Stimulated activated naive CD8-positive, alpha-beta T cell treated with anti-CD3 and anti-CD28 coated beads, Interleukin-15, Interleukin-2, amounts not matched to agents 100 U/mL and 50 U/mL, for 24 hours (primary cell): ENCODE measurements around the gene DSC3.
"Not testable (repeated sequence)": the region's sequence is repeated elsewhere in the genome, so short reads cannot be mapped to it uniquely, and the experiment has no call there.

ENCODE experiments used
- ATAC-seq: fragments of 150-1000 bp; cut with Tn5 transposase; one replicate; pipeline ENCODE4 v1.10.0; 2021
- DNase-seq: peaks from one replicate; pipeline ENCODE4 v3.0.0; 2021

The DSC3 gene

DNA sequence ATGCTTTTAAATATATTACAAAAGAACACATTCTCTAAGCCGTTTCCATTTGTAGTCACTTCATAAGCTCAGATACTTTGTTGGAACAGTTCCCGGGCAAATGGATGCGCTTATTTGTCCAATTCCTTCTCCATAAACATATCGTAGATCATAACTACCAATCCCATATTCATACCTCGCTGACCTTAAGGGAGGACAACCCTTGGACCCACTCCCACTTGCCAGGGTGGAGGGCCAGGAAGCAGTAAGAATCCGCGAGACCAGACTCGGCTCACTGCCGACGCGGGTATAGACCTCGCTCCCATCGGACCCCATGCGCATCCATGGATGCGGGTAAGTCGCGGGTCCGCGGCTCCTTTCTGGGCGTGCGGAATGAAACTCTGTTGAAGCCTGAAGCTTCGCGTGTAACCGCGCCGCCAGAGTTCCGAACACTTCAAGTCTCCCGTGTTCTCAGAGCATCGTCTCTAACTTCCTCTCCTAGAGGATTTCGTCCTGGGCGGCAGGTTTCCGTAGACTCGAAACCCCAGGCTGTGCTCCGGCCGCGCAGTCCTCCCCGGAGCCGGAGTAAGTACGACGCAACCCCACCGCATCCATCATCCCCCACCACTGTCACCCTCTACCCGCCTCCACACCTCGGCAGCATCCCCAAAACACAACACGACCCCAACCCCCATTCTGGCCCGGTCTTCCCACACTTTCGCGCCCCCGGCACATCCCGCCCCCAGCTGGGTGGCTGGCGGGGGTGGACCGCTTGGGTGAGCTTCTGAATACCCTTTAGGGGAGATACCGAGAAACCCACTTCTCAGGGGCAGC is 1.1 kb downstream of the DSC3 start:
- DNase-seq: no peak
- no peak for ATAC-seq

DNA sequence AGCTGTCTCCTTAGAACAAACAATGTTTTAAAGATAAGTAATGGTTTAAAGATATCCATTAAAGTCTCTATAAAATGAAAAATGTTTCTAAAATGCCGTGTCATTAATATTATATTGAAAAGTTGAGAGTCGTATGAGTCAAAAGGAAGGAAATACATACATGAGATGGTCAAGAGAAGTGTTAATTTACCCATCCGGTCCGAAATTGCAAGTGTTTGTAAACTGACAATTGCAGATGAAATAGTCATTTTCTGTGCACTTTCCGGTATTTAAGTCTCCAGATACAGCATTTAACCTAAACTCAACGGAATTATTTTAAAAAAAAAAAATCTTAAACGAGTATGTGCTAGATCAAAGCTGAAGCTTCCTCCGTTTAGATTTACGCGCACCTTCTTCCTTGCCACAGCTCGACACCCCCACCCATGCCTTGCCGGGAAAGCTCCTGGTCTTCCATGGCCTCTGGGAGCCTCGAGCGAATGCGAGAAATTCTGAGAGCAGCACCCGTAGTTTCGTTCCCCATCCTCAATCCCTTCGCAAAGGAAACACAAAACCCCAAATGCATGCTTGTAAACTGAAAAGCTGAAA is 1.8 kb downstream of the DSC3 start:
- no peak for ATAC-seq

DNA sequence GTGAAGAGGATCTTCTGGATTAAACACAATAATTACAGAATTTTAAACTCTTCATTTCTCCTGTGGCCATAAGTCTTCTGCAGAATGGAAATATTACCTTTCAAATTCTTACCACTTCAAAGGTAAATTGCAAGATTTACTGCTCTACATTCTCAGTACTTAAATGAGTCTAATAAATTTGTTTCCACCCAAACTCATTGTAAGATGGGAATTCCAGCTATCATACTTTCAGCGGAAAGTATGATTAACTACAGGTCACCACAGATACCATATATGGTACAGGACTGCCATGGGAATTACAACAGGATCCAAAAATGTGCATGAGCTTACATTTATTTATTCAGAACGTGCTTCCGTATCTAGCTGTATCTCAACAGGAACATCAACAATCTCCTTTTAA is 3.1 kb downstream of the DSC3 start:
- DNase-seq (no peak), ATAC-seq (no peak)

More for the DNA sequence above, 1.8 kb downstream of the DSC3 start:
- DNase-seq: no peak

DNA sequence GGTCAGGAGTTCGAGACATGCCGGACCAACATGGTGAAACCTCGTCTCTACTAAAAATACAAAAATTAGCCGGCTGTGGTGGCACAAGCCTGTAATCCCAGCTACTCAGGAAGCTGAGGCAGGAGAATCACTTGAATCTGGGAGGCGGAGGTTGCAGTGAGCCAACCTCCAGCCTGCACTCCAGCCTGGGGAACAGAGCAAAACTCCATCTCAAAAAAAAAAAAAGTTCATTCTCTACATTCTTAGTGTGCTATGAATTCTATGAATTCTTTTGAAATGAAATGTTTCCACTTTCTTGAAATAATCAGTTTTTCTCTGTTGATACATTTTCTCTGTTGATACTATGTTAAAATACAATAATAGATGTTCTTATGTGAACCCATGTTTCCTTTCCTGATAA is 4.9 kb downstream of the DSC3 start:
- not testable (repeated sequence) for ATAC-seq, DNase-seq

DNA sequence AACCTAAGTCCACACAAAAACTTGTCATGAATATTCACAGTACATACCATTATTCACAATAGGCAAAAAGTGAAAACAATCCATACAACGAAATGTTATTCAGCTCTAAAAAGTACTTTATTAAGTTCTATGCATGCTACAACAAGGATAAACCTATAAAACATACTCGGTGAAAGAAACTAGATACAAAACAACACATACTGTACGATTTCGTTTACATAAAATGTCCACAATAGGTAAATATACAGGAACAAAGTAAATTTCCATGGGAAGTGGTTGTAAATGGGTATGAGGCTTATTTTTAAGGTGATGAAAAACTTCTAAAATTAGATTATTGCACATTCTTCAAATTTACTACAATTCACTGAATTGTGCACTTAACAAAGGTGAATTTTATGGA is 8.0 kb downstream of the DSC3 start:
- no peak for ATAC-seq

DNA sequence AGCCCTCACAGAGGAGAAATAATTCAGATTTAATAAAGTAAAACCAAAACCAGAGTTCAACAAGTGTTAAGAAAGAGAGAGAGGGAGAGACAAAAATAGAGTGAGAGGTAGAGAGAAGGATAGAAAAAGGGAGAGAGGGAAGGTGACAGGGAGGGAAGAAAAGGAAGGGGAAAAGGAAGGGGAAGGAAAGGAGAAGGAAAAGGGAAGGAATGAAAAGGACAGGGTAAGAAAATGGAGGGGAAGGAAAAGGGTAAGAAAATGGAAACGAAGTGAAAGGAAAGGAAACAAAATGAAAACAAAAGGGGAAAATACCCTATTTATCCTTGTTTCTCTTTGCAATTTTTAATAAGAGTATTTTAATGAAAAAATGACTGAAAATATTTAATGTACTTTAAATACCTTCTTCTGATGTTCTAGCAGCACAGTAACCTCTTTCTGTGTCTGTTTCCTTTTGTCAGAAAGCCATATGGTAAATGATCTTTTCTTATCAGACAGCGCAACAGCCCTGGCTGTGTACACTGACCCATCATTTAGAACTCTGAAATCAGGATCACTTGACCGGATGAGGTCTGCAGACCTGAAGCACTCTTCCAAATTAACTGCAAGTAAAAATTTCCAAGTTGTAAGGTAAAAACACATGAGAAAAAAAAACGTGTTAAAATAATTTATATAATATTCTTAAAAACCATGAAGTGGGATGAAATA is 11.8 kb downstream of the DSC3 start:
- DNase-seq (no peak), ATAC-seq (no peak)

More for the DNA sequence above, 8.0 kb downstream of the DSC3 start:
- DNase-seq: no peak

DNA sequence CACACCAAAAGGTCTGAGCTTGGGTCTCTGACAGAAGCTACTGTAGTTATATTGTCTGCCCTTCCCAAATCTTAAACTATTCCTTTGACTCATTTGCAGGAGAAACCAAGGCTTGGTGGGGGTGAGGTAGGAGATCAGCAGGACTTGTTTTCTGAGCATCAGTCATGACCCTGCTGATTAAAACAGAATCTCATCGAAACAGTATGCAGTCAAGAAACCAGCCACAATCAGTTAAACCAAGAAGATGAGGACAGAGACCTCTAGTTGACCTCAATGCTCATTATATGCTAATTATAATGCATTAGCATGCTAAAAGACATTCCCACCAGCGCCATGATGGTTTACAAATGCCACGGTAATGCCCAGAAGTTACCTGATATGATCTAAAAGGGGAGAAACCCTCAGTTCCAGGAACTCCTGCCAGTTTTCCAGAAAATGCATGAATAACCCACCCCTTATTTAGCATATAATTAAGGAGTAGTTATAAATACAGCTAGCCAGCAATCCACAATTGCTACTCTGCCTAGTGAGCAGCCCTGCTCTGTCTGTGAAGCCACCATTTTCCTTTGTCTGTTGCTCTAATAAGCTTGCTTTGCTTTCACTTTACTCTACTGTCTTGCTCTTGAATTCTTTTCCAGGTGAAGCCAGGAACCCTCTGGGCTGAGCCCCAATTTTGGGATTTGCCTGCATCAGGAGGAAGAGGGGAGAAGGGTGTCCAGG is 26.7 kb downstream of the DSC3 start:
- no peak for ATAC-seq
- no peak for DNase-seq

DNA sequence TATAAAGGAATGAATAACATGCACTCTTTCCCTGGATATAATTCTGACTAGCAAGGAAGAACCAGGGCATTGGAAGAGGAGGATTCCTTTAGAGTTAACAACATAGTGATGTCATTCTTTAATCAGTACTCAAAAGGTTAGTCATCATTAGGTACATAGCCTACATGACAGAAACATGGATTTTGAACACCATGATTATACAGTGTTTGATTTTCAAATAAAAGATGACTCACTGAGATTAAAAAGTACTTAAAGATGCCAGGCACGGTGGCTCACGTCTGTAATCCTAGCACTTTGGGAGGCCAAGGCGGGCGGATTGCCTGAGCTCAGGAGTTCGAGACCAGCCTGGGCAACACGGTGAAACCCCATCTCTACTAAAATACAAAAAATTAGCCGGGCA is 31.1 kb downstream of the DSC3 start:
- not testable (repeated sequence) for DNase-seq, ATAC-seq

DNA sequence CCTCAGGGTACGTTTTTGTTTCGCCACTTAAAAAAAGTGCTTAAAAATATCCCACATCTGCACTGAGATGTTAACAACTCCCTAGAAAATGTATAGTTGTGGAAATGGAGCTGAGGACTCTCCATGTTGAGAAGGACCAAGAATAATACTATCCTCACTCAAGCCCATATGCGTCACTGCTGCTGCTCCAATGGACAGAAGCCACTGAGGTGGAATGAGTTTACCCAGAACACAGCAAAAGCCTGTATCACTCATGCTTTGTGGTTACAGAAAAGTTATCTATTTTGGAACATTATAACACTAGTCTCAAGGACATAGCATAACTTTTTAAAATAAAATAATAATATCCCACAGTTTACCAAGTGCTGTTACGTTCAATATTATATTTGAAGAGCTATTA is 31.9 kb downstream of the DSC3 start:
- DNase-seq (no peak), ATAC-seq (no peak)

DNA sequence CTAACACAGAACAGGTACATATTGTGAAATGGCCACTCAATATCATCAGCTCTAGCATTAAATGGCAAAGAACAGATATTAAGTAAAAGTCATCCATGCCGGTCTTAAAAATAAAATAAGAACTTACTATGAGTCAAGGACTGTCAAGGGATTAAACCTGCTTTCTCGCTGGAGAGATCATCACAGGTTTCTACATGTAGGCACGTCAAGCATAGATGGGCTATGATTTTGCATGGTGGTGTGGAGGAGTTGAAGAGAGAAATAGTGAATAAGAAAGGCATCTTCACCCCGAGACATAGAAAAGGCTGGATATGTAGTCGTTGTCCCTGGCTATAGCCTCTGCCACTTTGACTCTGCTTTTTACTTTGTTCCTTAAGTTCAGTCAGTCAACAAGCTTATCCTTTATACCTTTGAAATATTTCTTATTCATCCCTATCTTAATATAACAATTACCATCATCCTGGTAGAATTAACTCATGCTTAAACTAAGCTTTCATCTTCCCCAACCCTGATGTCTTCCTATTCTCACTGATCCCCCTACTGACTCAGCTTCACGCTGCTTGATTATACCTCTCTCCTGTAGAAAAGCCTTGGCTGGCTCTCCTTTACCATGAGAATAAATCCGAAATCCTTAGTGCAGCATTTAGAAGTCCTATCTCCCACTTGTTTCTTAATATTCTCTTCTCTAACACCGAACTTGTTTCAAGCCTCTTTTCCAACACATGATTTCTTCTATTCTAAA is 42.5 kb downstream of the DSC3 start:
- ATAC-seq: no peak
- no peak for DNase-seq

DNA sequence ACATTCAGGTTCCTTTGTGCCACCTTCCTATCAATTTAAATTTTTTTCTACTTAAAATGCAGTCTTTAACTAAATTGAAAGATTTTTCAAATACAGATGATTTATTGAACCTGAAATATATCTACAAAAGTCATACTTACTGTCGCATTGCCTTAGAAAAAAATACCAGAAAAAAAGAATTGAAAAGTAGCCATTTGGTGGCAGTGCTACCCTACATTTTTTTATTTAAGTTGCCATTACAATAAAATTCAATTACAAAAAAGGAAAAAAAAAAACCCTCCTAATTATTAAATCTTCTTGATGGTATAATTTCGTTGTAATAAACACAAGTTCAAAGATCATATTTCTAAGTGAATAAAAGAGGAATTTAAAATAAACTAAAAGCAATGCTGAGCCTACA is 43.4 kb downstream of the DSC3 start:
- DNase-seq: no peak
- ATAC-seq: no peak

DNA sequence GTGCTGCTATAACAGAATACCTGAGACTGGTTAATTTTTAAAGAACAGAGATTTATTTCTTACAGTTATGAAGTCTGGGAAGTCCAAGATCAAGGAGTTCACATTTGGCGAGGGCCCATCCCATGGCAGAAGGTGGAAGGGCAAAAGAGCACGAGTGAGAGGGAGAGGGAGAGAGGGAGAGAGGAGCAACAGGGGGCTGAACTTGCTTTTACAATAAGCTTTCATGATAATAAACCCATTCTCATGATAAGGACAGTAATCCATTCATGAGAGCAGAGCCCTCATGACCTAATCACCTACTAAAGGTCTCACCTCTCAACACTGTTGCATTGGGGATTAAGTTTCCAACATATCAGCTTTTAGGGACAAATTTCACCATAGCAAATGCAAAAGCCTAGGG is 45.3 kb downstream of the DSC3 start:
- no peak for DNase-seq
- no peak for ATAC-seq

DNA sequence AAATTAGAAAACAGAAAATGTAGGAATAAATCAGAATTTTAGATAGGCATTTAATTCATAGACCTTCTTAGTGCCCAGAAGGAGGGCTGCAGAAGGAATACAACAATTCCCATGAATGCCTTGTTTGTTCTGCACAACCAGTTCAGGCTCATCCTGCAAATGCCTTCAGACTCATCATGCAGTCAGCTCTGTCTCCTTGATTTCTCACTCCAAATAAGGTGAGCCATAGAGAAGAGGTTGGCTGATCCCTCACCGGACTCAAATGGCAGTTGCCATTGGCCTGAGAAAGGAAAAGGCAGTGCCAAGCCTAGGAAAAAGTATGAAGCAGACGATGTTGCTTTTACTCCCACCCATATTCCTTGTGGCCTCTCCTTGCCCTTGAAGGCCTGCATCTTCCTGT is 50.3 kb downstream of the DSC3 start:
- DNase-seq (no peak), ATAC-seq (no peak)

DNA sequence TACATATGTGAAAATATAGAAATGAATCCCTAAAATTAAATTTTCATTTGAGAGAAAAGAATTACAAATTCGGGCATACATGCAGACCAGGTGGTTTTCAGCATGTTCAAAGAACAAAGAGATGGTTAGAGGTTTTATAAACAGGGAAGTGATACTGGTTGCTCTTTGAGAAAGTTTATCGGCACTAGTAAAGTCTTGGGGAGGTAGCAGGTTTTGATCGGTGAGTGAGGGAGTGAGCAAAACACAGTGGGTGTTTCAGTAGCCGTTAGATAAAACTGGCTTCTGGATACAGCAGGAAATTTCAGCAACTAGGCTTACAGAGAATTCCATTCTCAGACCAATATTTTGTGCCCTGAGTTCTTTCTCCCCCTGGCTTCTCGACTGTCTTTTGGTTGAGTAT is 51.1 kb downstream of the DSC3 start:
- ATAC-seq: no peak
- DNase-seq: no peak

DNA sequence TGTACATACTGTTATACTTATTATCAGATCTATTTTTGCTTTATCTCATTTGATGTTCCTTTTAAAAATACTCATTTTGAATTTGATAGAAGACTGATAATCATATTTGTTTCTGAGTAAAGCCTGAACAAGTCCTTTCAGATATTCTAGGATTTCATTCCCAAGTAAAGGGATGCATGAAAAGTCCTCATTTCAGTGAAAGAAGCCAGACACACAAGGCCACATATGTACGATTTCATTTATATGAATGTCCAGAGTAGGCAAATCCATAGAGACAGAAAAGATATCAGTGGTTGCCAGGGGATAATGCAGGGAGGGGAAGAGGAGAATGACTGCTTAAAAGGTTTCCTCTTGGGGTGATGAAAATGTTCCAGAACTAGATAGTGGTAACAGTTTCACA is 53.4 kb downstream of the DSC3 start:
- DNase-seq: no peak
- ATAC-seq: no peak

DNA sequence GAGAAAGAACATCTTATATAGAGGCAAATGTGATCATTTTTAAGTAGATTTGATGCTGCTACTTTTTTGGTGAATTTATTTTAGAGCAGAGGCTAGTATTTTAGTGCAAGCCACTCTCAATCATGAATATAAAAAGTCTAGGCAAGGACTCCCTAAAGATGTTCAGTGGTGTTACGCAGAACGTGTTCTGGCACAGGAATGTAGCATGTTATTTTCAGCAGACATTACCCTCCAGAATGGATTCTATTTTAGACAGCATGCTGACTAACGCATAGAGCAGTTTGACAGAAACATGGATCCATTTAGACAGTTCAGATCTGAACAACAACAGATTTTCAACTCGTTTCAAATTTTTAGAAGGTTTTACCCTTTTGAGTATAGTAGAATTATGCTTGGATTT is 54.1 kb downstream of the DSC3 start:
- ATAC-seq (no peak), DNase-seq (no peak)

DNA sequence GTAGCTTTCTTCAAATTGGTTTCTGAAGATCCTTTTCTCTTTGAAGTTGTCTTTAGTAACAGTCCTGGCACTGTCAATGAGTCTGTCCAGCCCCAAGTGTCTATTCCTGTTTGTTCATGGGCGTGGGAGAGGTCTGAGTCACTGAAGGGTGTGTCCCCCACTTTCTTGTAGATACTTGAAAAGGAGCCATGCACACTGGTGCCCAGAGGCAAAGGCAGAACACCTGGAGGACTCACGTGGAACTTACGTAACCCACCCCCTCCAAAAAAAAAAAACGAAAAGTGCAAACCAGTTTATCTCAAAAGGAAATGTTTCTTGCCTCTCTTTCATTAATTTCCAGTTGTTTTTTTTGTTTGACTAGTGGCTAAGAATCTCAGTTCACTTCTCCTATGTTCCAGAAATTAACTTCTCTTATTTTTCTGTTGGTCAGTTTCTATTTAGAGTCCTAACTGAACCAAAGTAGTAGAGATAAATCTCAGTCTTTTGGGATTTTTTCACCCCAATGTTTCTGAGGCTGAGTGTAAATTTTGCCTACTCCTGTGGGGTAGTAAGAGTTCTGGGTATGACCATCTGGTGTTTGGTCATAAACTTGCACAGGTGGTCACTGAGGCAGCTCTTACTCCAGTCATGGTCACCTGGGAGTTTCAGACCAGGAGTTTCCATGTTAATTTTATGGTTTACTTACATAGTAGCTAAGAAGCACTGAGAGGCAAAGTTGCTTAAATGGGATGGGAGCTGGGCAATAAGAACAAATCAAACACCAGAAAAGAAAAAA is 54.9 kb downstream of the DSC3 start:
- ATAC-seq (no peak), DNase-seq (no peak)

DNA sequence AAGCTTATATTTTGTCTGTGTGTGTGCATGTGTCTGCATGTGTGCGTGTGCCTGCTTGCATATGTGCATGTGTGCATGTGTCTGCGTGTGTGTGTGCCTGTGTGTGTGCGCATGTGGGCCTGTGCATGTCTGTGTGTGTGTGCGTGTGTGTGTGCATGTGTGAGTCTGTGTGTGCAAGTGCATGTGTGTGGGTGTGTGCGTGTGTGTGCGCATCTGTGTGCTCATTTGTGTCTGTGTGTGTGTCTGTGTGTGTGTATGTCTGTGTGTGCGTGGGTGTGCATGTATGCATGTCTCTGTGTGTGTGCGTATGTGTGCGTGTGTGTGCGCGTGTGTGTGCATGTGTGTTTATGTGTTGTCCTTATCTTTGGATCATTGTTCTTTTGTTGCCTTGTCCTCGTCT is 56.8 kb downstream of the DSC3 start:
- no peak for DNase-seq

DNA sequence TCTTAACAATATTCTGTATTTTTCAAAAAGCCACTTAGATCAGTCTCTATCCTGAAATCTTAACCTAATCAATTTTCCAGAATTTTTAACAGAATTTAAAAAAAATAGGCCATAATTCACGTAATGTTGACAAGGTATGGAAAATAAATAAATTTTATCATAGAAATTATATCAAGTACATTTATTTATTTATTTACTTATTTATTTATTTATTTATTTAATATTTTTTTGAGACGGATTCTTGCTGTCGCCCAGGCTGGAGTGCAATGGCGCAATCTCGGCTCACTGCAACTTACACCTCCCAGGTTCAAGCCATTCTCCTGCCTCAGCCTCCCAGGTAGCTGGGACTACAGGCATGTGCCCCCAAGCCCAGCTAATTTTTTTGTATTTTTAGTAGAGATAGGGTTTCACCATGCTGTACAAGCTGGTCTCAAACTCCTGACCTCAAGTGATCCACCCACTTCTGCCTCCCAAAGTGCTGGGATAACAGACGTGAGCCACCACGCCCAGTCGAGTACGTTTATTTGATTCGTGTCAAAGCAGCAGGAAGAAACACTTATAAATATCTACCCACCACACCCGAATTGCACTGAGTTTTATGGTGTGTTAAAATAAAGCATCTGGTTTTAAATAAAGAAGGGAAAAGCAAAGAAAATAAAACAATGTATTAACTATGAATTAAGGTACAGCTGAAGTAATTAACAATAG is 60.1 kb downstream of the DSC3 start:
- no peak for ATAC-seq

More for the DNA sequence above, 56.8 kb downstream of the DSC3 start:
- no peak for ATAC-seq

DNA sequence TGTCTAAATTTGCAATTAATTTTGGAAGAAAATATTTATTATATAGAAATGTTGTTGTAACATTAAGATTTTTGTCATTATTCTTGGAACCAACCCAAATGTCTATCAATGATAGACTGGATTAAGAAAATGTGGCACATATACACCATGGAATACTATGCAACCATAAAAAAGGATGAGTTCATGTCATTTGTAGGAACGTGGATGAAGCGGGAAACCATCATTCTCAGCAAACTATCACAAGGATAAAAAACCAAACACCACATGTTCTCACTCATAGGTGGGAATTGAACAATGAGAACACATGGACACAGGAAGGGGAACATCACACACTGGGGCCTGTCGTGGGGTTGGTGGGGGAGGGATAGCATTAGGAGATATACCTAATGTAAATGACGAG is 64.5 kb downstream of the DSC3 start:
- ATAC-seq, DNase-seq: not testable (repeated sequence)

More for the DNA sequence above, 60.1 kb downstream of the DSC3 start:
- no peak for DNase-seq
